ENCODE measurements around the gene GIMAP2. TPM values are rescaled to one million over a fixed set of nuclear protein-coding genes. Genes with fewer than 3 reads are reported as not detected.

Gene GIMAP2
- total and polyA plus RNA-seq, 9 of the 15 experiments (the other 6 are each of a cell fraction or from before 2014, with no cell fraction given) = 0.37 to 1.8 (median 1.2) TPM

- TF ChIP-seq ZNF395 (CRISPR knock-in tag; IDR thresholded peaks at IDR 0.05) (no peak), CHD1 (IDR thresholded peaks at IDR 0.05; ENCODE audit: low read length) (no peak), THRB (CRISPR knock-in tag; conservative IDR thresholded peaks at IDR 0.05) (0 out of 2 replicates have a peak, but pooled peaks have one; percentile 40), MGA (IDR thresholded peaks at IDR 0.05) (peak; percentile 29; the same call in 1 of the 2 replicates), CBFA2T2 (conservative IDR thresholded peaks at IDR 0.05) (no peak), RBM25 (IDR thresholded peaks at IDR 0.05; ENCODE audit: low read depth, low read length, severe bottlenecking) (no peak), SNIP1 (IDR thresholded peaks at IDR 0.05; ENCODE audit: low read depth) (no peak), FOXK1 (CRISPR knock-in tag; IDR thresholded peaks at IDR 0.05; ENCODE audit: borderline replicate concordance) (no peak), ZBTB9 (CRISPR knock-in tag; IDR thresholded peaks at IDR 0.05) (peak; percentile 32; the same call in 1 of the 2 replicates), XRCC5 (IDR thresholded peaks at IDR 0.05; ENCODE audit: low read depth, low read length) (no peak)
Observed at GRCh38 chr7:150686030-150686631, 625 bp downstream of the GIMAP2 start (continued).

Measured in K562 (cell line).